ENCODE results near the gene CCDC51. TPM values are rescaled to one million over a fixed set of nuclear protein-coding genes. Genes with fewer than 3 reads are reported as not detected.

Gene CCDC51
- total RNA-seq, 1 donor from 2014 or later = 10.6 TPM

GRCh38 chr3:48413086-48413485 is 26.8 kb downstream of the CCDC51 start:
- ATAC-seq = no peak
- intact Hi-C loops (cut with DNase I) = no loop called here
- DNase-seq (ENCODE audit: low spot score) = peak; percentile 47

DNA sequence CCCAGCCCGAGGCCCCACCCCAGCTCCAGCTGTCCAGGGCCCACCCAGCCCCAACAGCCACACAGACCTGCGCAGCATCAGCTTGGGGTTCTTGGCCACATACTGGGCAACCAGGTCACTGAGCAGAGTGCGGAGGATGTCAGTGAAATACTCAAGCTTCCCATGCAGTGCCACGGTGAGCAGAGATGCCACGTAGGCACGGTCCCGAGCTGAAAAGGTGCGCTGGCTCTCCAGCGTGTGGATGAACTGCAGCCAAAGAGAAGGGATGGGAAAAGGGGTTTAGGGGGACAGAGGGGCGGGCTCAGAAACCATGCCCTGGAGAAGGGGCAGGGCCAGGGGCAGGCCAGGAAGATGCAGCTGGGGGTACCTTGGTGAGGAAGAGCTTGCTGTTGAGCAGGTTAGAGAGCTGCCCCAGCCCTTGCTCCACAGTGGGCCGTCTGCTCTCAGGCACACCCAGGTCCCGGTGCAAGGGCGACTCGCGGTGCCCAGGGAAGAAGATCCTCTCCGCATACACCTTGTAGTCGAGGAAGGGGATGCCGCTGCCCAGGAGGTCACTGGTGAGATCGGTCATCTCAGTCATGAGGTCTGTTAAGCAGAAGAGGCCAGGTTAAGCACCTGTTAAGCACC is 27.4 kb downstream of the CCDC51 start:
- intact Hi-C loops (cut with DNase I) = no loop called here
- ATAC-seq = no peak
- DNase-seq (ENCODE audit: low spot score) = peak; percentile 50

GRCh38 chr3:48411606-48412374 is 28.1 kb downstream of the CCDC51 start:
- ATAC-seq = no peak
- intact Hi-C loops (cut with DNase I) = no loop called here
- DNase-seq (ENCODE audit: low spot score) = peak; percentile 51

DNA sequence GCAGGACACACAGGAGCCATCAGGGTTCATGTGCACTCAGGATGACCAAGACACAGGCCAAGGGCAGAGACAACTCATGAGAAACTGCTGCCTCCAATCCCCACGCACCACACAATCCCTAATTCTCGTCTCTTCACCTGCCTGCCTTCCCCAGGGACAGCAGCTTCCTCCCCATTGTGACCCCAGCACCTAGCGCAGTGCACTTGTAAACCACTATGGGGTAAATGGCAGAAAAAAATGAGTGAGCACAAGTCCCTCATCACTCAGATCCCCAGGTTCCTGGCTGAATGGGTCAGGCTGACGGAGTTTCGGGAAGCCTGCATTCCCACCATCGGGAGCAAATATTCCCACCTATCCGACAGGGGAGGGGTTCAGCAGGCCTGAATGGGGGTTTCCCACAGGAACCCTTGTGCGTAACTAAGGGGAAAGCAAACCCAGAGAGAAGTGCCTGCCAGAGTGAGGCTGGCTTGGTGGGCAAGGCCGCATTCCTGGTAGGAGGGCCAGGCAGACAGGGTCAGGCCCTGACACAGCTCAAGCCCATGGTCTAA is 28.8 kb downstream of the CCDC51 start:
- DNase-seq (ENCODE audit: low spot score) (peak; percentile 36), ATAC-seq (no peak)
- intact Hi-C loops (cut with DNase I) = no loop called here

DNA sequence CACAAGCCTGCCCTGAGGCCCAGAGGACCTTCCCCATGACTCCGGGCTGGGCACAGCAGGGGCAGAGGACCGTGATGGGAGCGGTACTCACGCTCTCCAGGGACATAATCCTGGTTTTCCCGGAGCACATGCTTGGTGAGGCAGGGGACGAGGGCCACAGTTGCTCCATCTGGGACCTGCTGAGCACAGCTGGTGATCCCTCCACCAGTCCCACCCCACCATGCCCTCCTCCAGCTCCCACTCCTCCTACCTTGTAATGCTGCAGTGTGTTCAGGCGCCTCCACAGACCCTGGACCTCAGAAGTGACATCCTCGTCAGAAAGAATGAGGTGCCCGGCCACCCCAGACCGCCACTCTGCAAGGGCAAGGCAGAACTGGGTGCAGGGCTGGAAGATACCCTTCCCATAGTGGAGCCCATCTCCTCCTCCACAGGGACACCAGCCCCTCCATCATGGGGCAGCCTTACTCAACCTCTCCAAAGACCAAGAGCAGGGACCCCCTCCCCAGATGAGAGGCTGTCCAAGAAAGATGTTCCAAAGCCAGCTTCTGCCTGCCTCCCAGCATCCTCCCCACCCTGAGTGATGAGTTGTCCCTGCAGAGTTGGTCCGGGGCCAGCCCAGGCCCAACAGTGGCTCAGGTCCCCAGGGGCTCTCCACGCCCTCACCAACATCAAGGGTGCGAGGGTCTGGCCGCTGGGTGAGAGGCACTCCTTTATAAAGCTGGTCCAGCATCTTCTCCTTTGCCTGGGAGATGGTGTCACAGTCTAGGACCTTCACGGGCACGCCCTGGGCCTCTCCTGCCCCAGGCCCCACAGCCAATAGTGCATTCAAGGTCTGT is 29.5 kb downstream of the CCDC51 start:
- peak; percentile 35 for DNase-seq (ENCODE audit: low spot score)

GRCh38 chr3:48409291-48410201 is 30.4 kb downstream of the CCDC51 start:
- DNase-seq (ENCODE audit: low spot score) = peak; percentile 50
- intact Hi-C loops (cut with DNase I) = no loop called here
- no peak for ATAC-seq

More for the DNA sequence above, 29.5 kb downstream of the CCDC51 start:
- ATAC-seq = no peak
- intact Hi-C loops (cut with DNase I) = no loop called here

GRCh38 chr3:48408823-48409281 is 31.1 kb downstream of the CCDC51 start:
- intact Hi-C loops (cut with DNase I) = no loop called here
- peak; percentile 48 for DNase-seq (ENCODE audit: low spot score)

GRCh38 chr3:48407542-48408099 is 32.3 kb downstream of the CCDC51 start:
- intact Hi-C loops (cut with DNase I) = no loop called here
- no peak for ATAC-seq
- peak; percentile 30 for DNase-seq (ENCODE audit: low spot score)

More at GRCh38 chr3:48408823-48409281, 31.1 kb downstream of the CCDC51 start:
- no peak for ATAC-seq

DNA sequence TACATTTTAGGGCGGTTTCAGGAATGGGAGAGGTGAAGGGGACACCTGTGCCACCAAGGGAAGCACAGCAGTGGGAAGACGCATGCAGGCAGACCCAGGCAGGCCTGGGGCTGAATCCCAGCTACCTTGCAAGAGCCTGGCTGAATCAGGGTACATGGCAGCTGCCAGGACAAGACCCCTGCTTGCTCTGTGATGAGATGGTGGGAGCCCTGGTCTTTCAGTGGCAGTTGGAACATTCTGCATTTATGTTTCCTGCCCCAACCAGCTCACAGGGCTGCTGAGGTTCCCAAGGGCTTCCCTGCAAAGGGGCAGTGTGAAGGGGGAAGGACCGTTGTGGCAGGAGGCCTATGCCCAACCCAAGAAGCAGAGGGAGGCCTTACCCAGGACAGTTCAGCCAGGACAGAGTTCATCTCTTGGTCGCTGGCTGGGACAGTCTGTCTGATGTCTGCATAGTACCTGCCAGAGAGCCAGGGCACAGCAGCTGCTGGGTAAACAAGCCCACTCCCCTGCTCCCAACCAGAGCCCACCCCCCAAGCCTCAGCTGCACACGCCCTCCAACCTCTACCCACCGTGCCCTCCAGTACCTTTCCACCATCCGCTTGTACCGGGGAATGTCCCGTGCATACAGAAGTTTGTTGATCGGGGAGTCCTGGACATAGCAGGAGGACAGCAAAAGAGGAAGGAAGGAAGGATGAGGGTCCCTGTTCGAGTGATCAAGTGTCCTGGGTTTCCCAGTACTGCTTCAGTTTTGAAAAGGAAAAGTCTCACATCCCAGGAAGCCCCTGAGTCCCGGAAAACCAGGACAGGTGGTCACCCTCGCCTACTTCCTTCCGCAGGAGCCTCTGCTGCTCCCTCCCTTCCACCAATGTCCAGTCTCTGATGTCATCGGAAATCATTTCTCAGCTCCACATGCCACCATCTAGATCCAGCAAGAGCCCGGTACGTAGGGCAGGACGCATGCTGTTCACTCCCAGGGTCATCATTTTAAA is 33.2 kb downstream of the CCDC51 start:
- ATAC-seq = no peak
- DNase-seq (ENCODE audit: low spot score) = peak; percentile 45
- intact Hi-C loops (cut with DNase I) = no loop called here

DNA sequence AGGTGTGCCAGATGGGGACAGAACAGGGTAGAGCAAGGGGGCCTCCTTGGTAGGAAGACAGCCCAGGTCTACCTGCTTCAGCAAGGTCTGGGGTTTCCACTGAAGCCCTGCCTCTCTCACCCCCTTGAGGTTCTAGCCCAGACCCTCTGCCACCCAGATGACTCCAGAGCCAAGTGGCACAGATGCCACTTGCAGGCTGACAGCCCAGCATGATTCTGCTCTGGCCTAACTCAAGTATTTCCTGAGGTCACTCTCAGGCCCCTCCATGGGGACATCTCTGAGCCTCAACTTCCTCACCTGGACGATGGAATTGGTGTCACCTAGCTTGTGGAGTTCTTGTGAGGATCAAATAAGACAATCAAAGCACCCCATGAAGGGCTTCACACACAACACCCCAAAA is 33.9 kb downstream of the CCDC51 start:
- ATAC-seq (no peak), DNase-seq (ENCODE audit: low spot score) (no peak)
- intact Hi-C loops (cut with DNase I) = no loop called here

- intact Hi-C loops (cut with DNase I) = no loop called here
- DNase-seq (ENCODE audit: low spot score) (peak; percentile 52), ATAC-seq (no peak)
Measured at GRCh38 chr3:48405343-48405881, 34.5 kb downstream of the CCDC51 start.

DNA sequence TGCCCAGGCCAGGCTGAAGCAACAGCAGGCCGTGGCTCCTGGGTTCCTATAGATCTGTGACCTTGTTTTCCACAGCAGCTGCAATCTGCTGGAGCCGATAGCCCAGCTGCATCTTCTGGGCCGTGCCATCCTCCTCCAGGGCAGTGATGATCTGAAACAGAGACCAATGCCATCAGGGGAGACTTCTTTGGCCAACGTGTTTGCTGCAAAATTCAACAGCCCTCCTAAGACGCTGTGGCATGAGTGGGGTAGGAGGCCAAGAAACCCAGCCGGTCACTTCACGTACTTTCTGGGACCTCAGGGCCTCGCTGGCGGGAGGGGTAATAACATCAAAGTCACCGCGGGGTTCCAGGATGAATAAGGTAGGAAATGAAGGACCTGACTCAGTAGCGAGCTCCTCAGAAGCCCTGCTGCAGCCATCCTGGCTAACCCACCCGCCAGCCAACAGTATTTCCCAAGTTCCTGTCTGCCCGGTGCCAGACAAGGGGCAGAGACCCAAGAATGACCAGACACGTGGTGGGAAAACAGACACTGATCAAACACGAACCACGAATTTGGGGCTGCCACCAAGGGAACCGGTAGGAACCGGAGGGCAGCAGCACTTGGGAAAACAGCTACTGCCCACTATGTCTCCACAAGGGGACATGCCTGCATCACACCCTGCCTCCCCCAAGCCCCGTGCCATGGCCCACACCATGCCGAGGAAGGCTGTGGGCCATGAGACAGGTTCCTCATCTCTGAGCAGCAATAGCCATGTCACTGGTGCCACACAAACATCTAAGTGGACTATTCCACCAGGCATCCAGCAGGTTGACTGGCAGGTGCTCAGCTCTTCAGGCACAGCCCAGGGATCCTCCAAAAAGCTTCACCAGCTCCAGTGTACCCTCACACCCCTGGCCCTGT is 35.2 kb downstream of the CCDC51 start:
- no peak for ATAC-seq
- peak; percentile 45 for DNase-seq (ENCODE audit: low spot score)
- intact Hi-C loops (cut with DNase I) = no loop called here

- ATAC-seq (no peak), DNase-seq (ENCODE audit: low spot score) (no peak)
- intact Hi-C loops (cut with DNase I) = no loop called here
Measured at GRCh38 chr3:48403533-48404439, 36.1 kb downstream of the CCDC51 start.

DNA sequence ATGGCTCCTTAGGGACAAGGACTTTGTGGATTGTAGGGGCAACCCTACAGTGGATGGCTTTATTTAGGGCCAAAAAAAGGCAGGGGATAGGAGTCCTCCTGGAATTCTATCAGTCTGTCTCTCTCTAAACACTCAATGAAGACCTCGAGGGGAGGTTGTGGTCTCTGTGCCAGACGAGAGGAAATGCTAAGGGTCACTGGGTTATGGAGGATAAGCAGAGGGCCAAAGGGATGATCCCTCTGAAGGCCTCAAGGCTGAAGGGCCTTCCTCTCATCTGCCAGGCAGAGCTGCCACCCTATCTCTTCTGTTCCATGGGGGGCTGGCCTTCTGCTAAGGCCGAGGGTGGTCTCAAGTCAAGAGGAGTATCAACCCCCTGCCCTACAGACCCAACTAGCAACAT is 37.0 kb downstream of the CCDC51 start:
- ATAC-seq (no peak), DNase-seq (ENCODE audit: low spot score) (no peak)
- intact Hi-C loops (cut with DNase I) = no loop called here

- intact Hi-C loops (cut with DNase I) = no loop called here
- peak; percentile 86 for DNase-seq (ENCODE audit: low spot score)
- peak; percentile 92 for ATAC-seq
Measured at GRCh38 chr3:48402281-48402732, 37.6 kb downstream of the CCDC51 start.
